RWPE2 (cell line): ENCODE data around the gene TCF7L2.

ENCODE experiments used
- ATAC-seq: fragments of 200-7000 bp; cut with Tn5 transposase; 3 replicates; pipeline ENCODE4 v1.9.1; 2021; ENCODE audit warnings: low read depth
- DNase-seq: peaks from one replicate; pipeline ENCODE4 v3.0.0-alpha.2; 2020; ENCODE audit warnings: low spot score
- H3K27ac ChIP-seq: fragments of 450-650 bp; 2 replicates; pipeline ENCODE4 v1.5.1; 2017; ENCODE audit warnings: mild to moderate bottlenecking; ENCODE audit not compliant: poor library complexity, severe bottlenecking
- H3K27me3 ChIP-seq: fragments of 250-450 bp; sonication (Bioruptor Pico); 2 replicates; pipeline ENCODE4 v1.5.1; 2021; ENCODE audit warnings: mild to moderate bottlenecking, moderate library complexity; ENCODE audit not compliant: insufficient read depth, poor library complexity, severe bottlenecking
- H3K36me3 ChIP-seq: fragments of 250-450 bp; sonication (Bioruptor Pico); 2 replicates; pipeline ENCODE4 v1.5.1; 2020; ENCODE audit warnings: low read depth, mild to moderate bottlenecking, moderate library complexity
- H3K4me1 ChIP-seq: fragments of 250-450 bp; sonication (Bioruptor Pico); 2 replicates; pipeline ENCODE4 v1.5.1; 2021; ENCODE audit warnings: mild to moderate bottlenecking, moderate library complexity; ENCODE audit not compliant: insufficient read depth, poor library complexity, severe bottlenecking
- H3K4me3 ChIP-seq: fragments of 250-450 bp; sonication (Bioruptor Pico); 2 replicates; pipeline ENCODE4 v1.5.1; 2021; ENCODE audit warnings: mild to moderate bottlenecking, moderate library complexity; ENCODE audit not compliant: severe bottlenecking
- H3K9me3 ChIP-seq: fragments of 250-450 bp; sonication (Bioruptor Pico); 2 replicates; pipeline ENCODE4 v1.5.1; 2021; ENCODE audit warnings: mild to moderate bottlenecking, moderate library complexity; ENCODE audit not compliant: severe bottlenecking
- TF ChIP-seq, protein P1 (sequence below): fragments of 450-650 bp; IDR thresholded peaks from one replicate; pipeline ENCODE4 v1.5.1; 2017; ENCODE audit warnings: mild to moderate bottlenecking, moderate library complexity; ENCODE audit not compliant: poor library complexity, severe bottlenecking

Gene TCF7L2

DNA sequence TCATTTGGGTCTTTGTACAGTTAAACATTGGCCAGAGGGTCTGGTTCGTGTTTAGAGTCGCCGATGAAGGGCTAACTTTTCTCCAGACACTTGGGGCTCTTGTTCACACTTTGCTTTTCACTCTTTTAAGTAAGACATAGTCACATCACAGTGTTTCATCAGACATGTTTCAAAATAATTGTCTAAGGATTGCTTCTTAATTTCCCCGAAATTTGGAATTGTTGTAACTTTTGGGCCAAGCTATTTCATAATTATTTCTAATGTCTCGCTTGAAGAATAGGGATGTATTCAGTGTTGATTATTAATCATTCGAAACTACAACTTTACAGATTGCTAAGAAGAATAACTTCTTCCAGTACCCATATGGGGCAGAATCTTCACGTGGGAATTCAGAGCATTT, 92.8 kb downstream of the TCF7L2 start:
- no peak overlapping the region for H3K4me3 ChIP-seq
- H3K4me1 ChIP-seq, result peaks cover 31% of the 10 kb centered on the region
- ATAC-seq, result no peak
- TF ChIP-seq, protein P1, sequence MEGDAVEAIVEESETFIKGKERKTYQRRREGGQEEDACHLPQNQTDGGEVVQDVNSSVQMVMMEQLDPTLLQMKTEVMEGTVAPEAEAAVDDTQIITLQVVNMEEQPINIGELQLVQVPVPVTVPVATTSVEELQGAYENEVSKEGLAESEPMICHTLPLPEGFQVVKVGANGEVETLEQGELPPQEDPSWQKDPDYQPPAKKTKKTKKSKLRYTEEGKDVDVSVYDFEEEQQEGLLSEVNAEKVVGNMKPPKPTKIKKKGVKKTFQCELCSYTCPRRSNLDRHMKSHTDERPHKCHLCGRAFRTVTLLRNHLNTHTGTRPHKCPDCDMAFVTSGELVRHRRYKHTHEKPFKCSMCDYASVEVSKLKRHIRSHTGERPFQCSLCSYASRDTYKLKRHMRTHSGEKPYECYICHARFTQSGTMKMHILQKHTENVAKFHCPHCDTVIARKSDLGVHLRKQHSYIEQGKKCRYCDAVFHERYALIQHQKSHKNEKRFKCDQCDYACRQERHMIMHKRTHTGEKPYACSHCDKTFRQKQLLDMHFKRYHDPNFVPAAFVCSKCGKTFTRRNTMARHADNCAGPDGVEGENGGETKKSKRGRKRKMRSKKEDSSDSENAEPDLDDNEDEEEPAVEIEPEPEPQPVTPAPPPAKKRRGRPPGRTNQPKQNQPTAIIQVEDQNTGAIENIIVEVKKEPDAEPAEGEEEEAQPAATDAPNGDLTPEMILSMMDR, result no peak
- no peaks in the 10 kb centered on the region for H3K27me3 ChIP-seq
- H3K9me3 ChIP-seq, result no peaks in the 10 kb centered on the region
- no peak for DNase-seq
- peaks cover 20% of the 10 kb centered on the region for H3K36me3 ChIP-seq
- no peak overlapping the region for H3K27ac ChIP-seq

DNA sequence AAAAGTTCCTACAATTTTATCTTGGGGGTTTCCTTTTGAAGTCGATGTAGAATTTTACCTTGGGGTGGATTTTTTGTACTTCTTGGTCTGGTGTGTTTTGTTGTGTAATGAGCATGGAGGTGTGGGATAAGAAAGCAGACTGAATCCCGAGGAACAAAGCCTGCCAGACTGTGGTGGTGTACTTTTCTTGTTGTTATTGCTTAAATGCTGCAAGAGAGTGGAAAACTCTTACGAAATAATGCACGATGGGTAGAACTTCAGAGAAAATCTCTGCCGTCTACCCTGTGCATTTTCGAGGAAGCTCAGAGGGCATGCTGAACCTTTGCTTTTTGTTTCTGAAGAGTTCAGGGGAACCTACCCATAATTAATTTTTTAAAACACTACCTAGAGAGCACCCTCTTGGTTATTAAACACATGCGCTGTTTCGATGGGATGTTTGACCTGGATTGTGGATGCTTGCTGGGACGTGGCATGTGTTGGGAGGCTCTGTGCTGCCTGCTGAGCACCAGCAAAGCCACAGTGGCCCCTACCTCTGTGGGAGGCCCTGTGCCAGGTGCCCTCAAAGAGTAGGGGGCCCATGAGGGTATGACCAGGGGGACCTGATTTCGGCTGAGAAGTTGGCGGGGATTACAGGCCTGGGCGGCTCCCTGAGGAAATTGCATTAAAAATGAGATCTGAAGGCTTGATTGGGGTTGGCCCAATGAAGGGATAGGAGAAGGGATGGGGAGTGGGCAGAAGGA, 94.1 kb downstream of the TCF7L2 start:
- TF ChIP-seq, protein P1, result no peak
- no peaks in the 10 kb centered on the region for H3K9me3 ChIP-seq
- no peaks in the 10 kb centered on the region for H3K27me3 ChIP-seq
- no peak for DNase-seq
- no peak overlapping the region for H3K4me3 ChIP-seq
- no peak for ATAC-seq
- no peak overlapping the region for H3K27ac ChIP-seq
- peaks cover 39% of the 10 kb centered on the region for H3K4me1 ChIP-seq
- H3K36me3 ChIP-seq, result peaks cover 20% of the 10 kb centered on the region

DNA sequence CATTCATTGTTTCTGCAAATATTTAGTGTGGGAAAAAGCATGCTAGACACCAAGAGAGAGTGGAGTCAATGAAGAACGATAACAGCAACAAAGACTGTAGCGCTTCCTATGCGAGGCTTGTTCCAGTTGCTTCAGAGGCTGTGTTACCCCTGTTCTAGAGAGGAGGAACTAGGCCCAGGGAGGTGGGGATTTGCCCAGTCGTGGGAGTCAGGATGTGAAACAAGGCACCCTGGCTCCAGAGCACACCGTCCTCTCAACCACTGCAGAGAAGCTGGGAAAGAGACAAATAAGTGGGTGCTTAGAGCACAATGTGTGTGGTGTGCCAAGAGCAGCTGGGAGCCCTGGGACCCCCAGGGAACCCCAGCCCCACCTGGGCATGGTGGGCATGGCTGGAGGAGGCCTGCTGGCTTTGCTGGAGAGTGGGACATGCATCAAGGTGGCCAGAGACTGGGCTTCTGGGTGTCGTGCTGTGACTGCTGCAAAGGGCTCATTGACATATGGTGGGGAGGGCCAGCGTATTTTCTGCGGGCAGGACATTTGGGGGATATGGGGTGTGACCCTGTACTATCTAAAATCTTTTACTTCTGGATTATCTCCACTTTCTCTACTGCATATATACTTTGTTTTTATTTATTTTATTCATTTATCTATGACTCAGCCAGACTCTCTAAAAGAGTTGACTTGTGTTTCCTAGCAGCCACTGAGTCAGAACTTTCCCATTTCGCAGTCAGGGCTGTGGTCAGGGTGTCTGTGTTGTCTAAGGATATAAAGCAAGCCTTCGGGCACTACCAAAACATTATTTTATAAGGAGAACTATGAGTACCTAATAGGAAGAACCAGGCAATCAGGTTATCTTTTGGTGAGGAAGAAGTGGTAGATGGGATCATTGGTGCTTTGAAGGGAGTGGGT, 95.4 kb downstream of the TCF7L2 start:
- H3K9me3 ChIP-seq, result no peaks in the 10 kb centered on the region
- H3K27ac ChIP-seq, result peak overlapping the region; percentile 32
- H3K36me3 ChIP-seq, result peaks cover 12% of the 10 kb centered on the region
- peak; percentile 97 for ATAC-seq
- no peak overlapping the region for H3K4me3 ChIP-seq
- DNase-seq, result no peak
- peaks cover 39% of the 10 kb centered on the region for H3K4me1 ChIP-seq
- TF ChIP-seq, protein P1, result no peak
- no peaks in the 10 kb centered on the region for H3K27me3 ChIP-seq

DNA sequence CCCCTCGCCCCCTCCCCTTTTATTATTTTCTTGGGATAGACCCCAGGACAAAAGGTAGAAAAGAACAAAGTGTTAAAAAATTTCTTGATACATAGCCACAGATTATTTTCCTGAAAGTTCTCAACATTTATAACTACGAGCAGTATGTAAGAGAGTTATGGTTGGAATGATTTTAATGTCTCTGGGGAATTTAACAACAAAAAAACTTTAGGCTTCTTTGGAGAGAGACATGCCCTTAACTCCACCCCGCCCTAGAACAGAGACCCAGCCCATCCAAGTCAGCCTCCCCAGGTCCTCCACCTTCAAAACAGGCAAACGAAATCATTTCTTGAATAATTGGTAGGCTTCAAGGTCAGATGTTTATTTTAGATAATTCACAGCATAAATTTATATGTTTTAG, 97.1 kb downstream of the TCF7L2 start:
- Histone ChIP-seq H3K36me3 (0 out of 2 replicates have a peak, but pooled peaks cover 6% of the 10 kb centered on the region), H3K27ac (peak overlapping the region; percentile 6), H3K4me3 (no peak overlapping the region), H3K27me3 (no peaks in the 10 kb centered on the region), H3K4me1 (peaks cover 39% of the 10 kb centered on the region), H3K9me3 (no peaks in the 10 kb centered on the region)
- TF ChIP-seq, protein P1, result no peak
- DNase-seq (no peak), ATAC-seq (no peak)
